HepG2 (cell line): ENCODE measurements around the gene ANKZF1. TPM values are rescaled to one million over a fixed set of nuclear protein-coding genes. Genes with fewer than 3 reads are reported as not detected.

Experiments
- AFF4 ChIP-seq: sonication (generic); formaldehyde crosslinking; IDR thresholded peaks from 2 replicates; pipeline ENCODE4 v1.4.0; 2020; ENCODE audit warnings: missing genetic modification reagents
- AGO2 ChIP-seq: fragments of 200-400 bp; formaldehyde crosslinking; optimal IDR thresholded peaks from 2 replicates; pipeline ENCODE3; 2017; ENCODE audit warnings: mild to moderate bottlenecking, low read depth, low read length, moderate library complexity
- EEA1 ChIP-seq: sonication (generic); formaldehyde crosslinking; IDR thresholded peaks from 2 replicates; pipeline ENCODE4 v1.5.1; 2020; ENCODE audit warnings: mild to moderate bottlenecking, missing genetic modification reagents, borderline replicate concordance
- ELF1 ChIP-seq: sonication (generic); formaldehyde crosslinking; IDR thresholded peaks from 2 replicates; pipeline ENCODE4 v1.4.0; 2020; ENCODE audit warnings: missing genetic modification reagents
- ETV5 ChIP-seq: IDR thresholded peaks from 2 replicates; pipeline ENCODE4 v1.6.1; 2018; ENCODE audit warnings: missing biosample characterization, missing genetic modification reagents, inconsistent platforms, borderline replicate concordance
- HINFP ChIP-seq: sonication (generic); formaldehyde crosslinking; IDR thresholded peaks from 2 replicates; pipeline ENCODE4 v1.4.0; 2020; ENCODE audit warnings: low read depth, mild to moderate bottlenecking, missing genetic modification reagents
- HNRNPUL1 ChIP-seq: fragments of 200-400 bp; formaldehyde crosslinking; IDR thresholded peaks from 2 replicates; pipeline ENCODE4 v1.6.1; 2017; ENCODE audit warnings: low read depth, mild to moderate bottlenecking, low read length, moderate library complexity
- JARID2 ChIP-seq: sonication (generic); formaldehyde crosslinking; IDR thresholded peaks from 2 replicates; pipeline ENCODE4 v1.8.1; 2023; ENCODE audit warnings: missing genetic modification reagents, inconsistent platforms; ENCODE audit not compliant: insufficient replicate concordance
- KAT8 ChIP-seq: IDR thresholded peaks from 2 replicates; pipeline ENCODE4 v1.6.1; 2016; ENCODE audit warnings: missing genetic modification reagents, missing compliant biosample characterization
- LCORL ChIP-seq, 2 experiments: fragments of 450-650 bp in 1 of 2; sonication (generic) in 1 of 2; formaldehyde crosslinking in 1 of 2; IDR thresholded peaks; 2 replicates each; pipeline versions ENCODE4 v1.5.0 to v1.6.1; 2017 to 2020; ENCODE audit warnings: antibody characterized with exemption in 1 of 2, missing genetic modification reagents in 1 of 2
- MIXL1 ChIP-seq: IDR thresholded peaks from 2 replicates; pipeline ENCODE4 v1.6.1; 2016
- NFIB ChIP-seq: sonication (generic); formaldehyde crosslinking; IDR thresholded peaks from 2 replicates; pipeline ENCODE4 v1.9.0; 2021; ENCODE audit warnings: missing genetic modification reagents, mild to moderate bottlenecking, borderline replicate concordance
- PAWR ChIP-seq: sonication (generic); formaldehyde crosslinking; IDR thresholded peaks from 2 replicates; pipeline ENCODE4 v1.4.0; 2020; ENCODE audit warnings: missing genetic modification reagents, mild to moderate bottlenecking, borderline replicate concordance
- RELA ChIP-seq: sonication (generic); formaldehyde crosslinking; IDR thresholded peaks from 2 replicates; pipeline ENCODE4 v1.4.0; 2020; ENCODE audit warnings: missing genetic modification reagents
- REPIN1 ChIP-seq: sonication (generic); formaldehyde crosslinking; IDR thresholded peaks from 2 replicates; pipeline ENCODE4 v1.8.0; 2022; ENCODE audit warnings: missing genetic modification reagents, low read depth, mild to moderate bottlenecking, borderline replicate concordance
- RXRA ChIP-seq: sonication (generic); formaldehyde crosslinking; IDR thresholded peaks from 2 replicates; pipeline ENCODE4 v1.5.1; 2020; ENCODE audit warnings: missing genetic modification reagents
- ZBTB4 ChIP-seq: sonication (generic); formaldehyde crosslinking; IDR thresholded peaks from 2 replicates; pipeline ENCODE4 v1.4.0; 2020; ENCODE audit warnings: missing genetic modification reagents, mild to moderate bottlenecking, borderline replicate concordance
- ZFP41 ChIP-seq: sonication (generic); formaldehyde crosslinking; IDR thresholded peaks from 2 replicates; pipeline ENCODE4 v1.4.0; 2020; ENCODE audit warnings: mild to moderate bottlenecking, missing genetic modification reagents, borderline replicate concordance
- ZKSCAN1 ChIP-seq: fragments of 150-350 bp; IDR thresholded peaks from 2 replicates; pipeline ENCODE4 v1.6.1; 2014; ENCODE audit warnings: low read length
- ZNF337 ChIP-seq: sonication (generic); formaldehyde crosslinking; IDR thresholded peaks from 2 replicates; pipeline ENCODE4 v1.5.1; 2020; ENCODE audit warnings: missing genetic modification reagents, low read depth, mild to moderate bottlenecking, borderline replicate concordance
- ZNF446 ChIP-seq: sonication (generic); formaldehyde crosslinking; IDR thresholded peaks from 2 replicates; pipeline ENCODE4 v1.5.0; 2020; ENCODE audit warnings: mild to moderate bottlenecking, missing genetic modification reagents
- polyA plus RNA-seq, 8 experiments: library from polyadenylated mRNA; depleted of rRNA in 3 of 8; stranded (reverse) in 7 of 8; unstranded in 1 of 8; fragments of >200 nt; fragmentation: Illumina TruSeq in 4 of 8; extraction: Trizol in 4 of 8; gene quantifications; 2 replicates each; pipeline versions ENCODE4 v1.2.1 to v1.2.3, GENCODE V29; 2011 to 2016; ENCODE audit warnings: low read depth in 4 of 8, missing spikeins in 1 of 8, mixed read lengths in 1 of 8; ENCODE audit not compliant: insufficient read depth in 1 of 8
- total RNA-seq, 5 experiments: library from RNA; depleted of rRNA; stranded (reverse); fragments of >200 nt; fragmentation: Illumina TruSeq; extraction: Trizol; gene quantifications; 2 replicates each; pipeline ENCODE4 v1.2.3, GENCODE V29; 2016; ENCODE audit warnings: low read depth in 1 of 5

ANKZF1 gene
- total and polyA plus RNA-seq, 2 of the 13 experiments (the other 11 are each of a cell fraction or from before 2014, with no cell fraction given) = 25.3 to 128 TPM

GRCh38 chr2:219245148-219245898, 15.7 kb downstream of the ANKZF1 start, which contains the start of the genes GLB1L and STK16 (continued):
- peak; percentile 92 for TF ChIP-seq HINFP
- TF ChIP-seq REPIN1 = peak; percentile 33; the same call in 1 of the 2 replicates
- peak; percentile 94 for TF ChIP-seq ZBTB4 (CRISPR knock-in tag)
- TF ChIP-seq ELF1 (CRISPR knock-in tag) = peak; percentile 89
- TF ChIP-seq RELA (CRISPR knock-in tag) = peak; percentile 90
- TF ChIP-seq MIXL1 (CRISPR knock-in tag) = peak; percentile 62
- TF ChIP-seq PAWR (CRISPR knock-in tag) = peak; percentile 82; the same call in 1 of the 2 replicates
- TF ChIP-seq HNRNPUL1 = no peak
- no peak for TF ChIP-seq AFF4
- TF ChIP-seq ZNF337 = peak; percentile 98
- TF ChIP-seq AGO2 = peak; percentile 86
- no peak for TF ChIP-seq JARID2
- no peak for TF ChIP-seq ZKSCAN1
- TF ChIP-seq ETV5 = peak; percentile 99
- peak; percentile 93; the same call in 1 of the 2 replicates for TF ChIP-seq ZFP41 (CRISPR knock-in tag)
- peak; percentile 37; the same call in 1 of the 2 replicates for TF ChIP-seq ZNF446 (CRISPR knock-in tag)
- peak; percentile 94 for TF ChIP-seq RXRA (CRISPR knock-in tag)
- TF ChIP-seq NFIB = no peak
- TF ChIP-seq KAT8 (CRISPR knock-in tag) = peak; percentile 99
- no peak for TF ChIP-seq LCORL (IDR thresholded peaks at IDR 0.05)
- TF ChIP-seq LCORL (CRISPR knock-in tag; IDR thresholded peaks at IDR 0.05) = peak; percentile 77
- no peak; the same call in 1 of the 2 replicates for TF ChIP-seq EEA1 (CRISPR knock-in tag)
